Astrocyte (in vitro differentiated cells and primary cell): ENCODE data around the gene STING1. TPM values are rescaled to one million over a fixed set of nuclear protein-coding genes. Genes with fewer than 3 reads are reported as not detected.
"Not testable (repeated sequence)": the region's sequence is repeated elsewhere in the genome, so short reads cannot be mapped to it uniquely, and the experiment has no call there.

Source experiments
- DNase-seq: peaks from one replicate; pipeline ENCODE4 v3.0.0-alpha.2; 2010; ENCODE audit warnings: low read depth
- FAIRE-seq: peaks from 2 replicates; lab custom pipeline; 2011; peaks lifted over from hg19 to GRCh38; lab: Jason Lieb, UNC
- H2AFZ ChIP-seq: 2 replicates; pipeline ENCODE4 v1.6.0; 2012; ENCODE audit warnings: low read depth, low read length, inconsistent platforms
- H3K27ac ChIP-seq: 2 replicates; pipeline ENCODE4 v1.5.1; 2011; ENCODE audit warnings: low read depth, low read length, inconsistent platforms
- H3K27me3 ChIP-seq: 2 replicates; pipeline ENCODE4 v1.6.0; 2011; ENCODE audit warnings: low read length, inconsistent platforms; ENCODE audit not compliant: insufficient read depth
- H3K36me3 ChIP-seq: 2 replicates; pipeline ENCODE4 v1.5.1; 2011; ENCODE audit warnings: low read length, inconsistent platforms; ENCODE audit not compliant: insufficient read depth
- H3K4me1 ChIP-seq: 2 replicates; pipeline ENCODE4 v1.5.1; 2011; ENCODE audit warnings: low read length, inconsistent platforms; ENCODE audit not compliant: insufficient read depth
- H3K4me2 ChIP-seq: 2 replicates; pipeline ENCODE4 v1.6.0; 2012; ENCODE audit warnings: low read length, inconsistent platforms
- H3K4me3 ChIP-seq: 2 replicates; pipeline ENCODE4 v1.5.1; 2011; ENCODE audit warnings: low read depth, mild to moderate bottlenecking, low read length, inconsistent platforms; ENCODE audit not compliant: insufficient read depth
- H3K79me2 ChIP-seq: 2 replicates; pipeline ENCODE4 v1.6.0; 2012; ENCODE audit warnings: mild to moderate bottlenecking, low read length, inconsistent platforms; ENCODE audit not compliant: insufficient read depth
- H3K9ac ChIP-seq: 2 replicates; pipeline ENCODE4 v1.6.0; 2012; ENCODE audit warnings: mild to moderate bottlenecking, low read length, inconsistent platforms
- H3K9me3 ChIP-seq: 2 replicates; pipeline ENCODE4 v1.5.1; 2012; ENCODE audit warnings: low read depth, mild to moderate bottlenecking, low read length, inconsistent platforms; ENCODE audit not compliant: insufficient read depth
- H4K20me1 ChIP-seq: 2 replicates; pipeline ENCODE4 v1.6.0; 2012; ENCODE audit warnings: low read length, inconsistent platforms; ENCODE audit not compliant: insufficient read depth
- H3K27ac Mint-ChIP-seq: one replicate; pipeline ENCODE4 v1.8.0; 2021; ENCODE audit warnings: mild to moderate bottlenecking, mixed read lengths; ENCODE audit not compliant: unreplicated experiment
- H3K27me3 Mint-ChIP-seq: one replicate; pipeline ENCODE4 v1.8.0; 2021; ENCODE audit warnings: low read depth, mixed read lengths; ENCODE audit not compliant: unreplicated experiment
- H3K36me3 Mint-ChIP-seq: one replicate; pipeline ENCODE4 v1.8.0; 2021; ENCODE audit warnings: low read depth, mixed read lengths; ENCODE audit not compliant: unreplicated experiment
- H3K4me1 Mint-ChIP-seq: one replicate; pipeline ENCODE4 v1.8.0; 2021; ENCODE audit warnings: low read depth, mixed read lengths; ENCODE audit not compliant: unreplicated experiment
- H3K4me3 Mint-ChIP-seq: one replicate; pipeline ENCODE4 v1.8.0; 2021; ENCODE audit warnings: mild to moderate bottlenecking, moderate library complexity, mixed read lengths; ENCODE audit not compliant: unreplicated experiment
- H3K9me3 Mint-ChIP-seq: one replicate; pipeline ENCODE4 v1.8.0; 2021; ENCODE audit warnings: mild to moderate bottlenecking, mixed read lengths; ENCODE audit not compliant: unreplicated experiment
- CTCF ChIP-seq: IDR thresholded peaks from 2 replicates; pipeline ENCODE4 v1.5.1; 2011; ENCODE audit warnings: low read depth, mild to moderate bottlenecking, inconsistent platforms, low read length, moderate library complexity; ENCODE audit not compliant: insufficient read depth
- EZH2 ChIP-seq: IDR thresholded peaks from 2 replicates; pipeline ENCODE4 v1.6.1; 2012; ENCODE audit warnings: mild to moderate bottlenecking, low read length, inconsistent platforms; ENCODE audit not compliant: insufficient read depth
- total RNA-seq: library from RNA; stranded (reverse); gene quantifications from 2 replicates; pipeline ENCODE4 v1.2.1, GENCODE V29; 2021

Gene STING1
- total RNA-seq, 1 donor from 2014 or later, result 3.3 TPM

- H3K27me3 ChIP-seq, H3K4me3 ChIP-seq, H3K4me1 ChIP-seq, H3K4me3 Mint-ChIP-seq, DNase-seq, FAIRE-seq, H3K36me3 ChIP-seq, H4K20me1 ChIP-seq, H3K9ac ChIP-seq, H3K9me3 ChIP-seq, H3K27ac ChIP-seq, H3K4me2 ChIP-seq, H2AFZ ChIP-seq, H3K4me1 Mint-ChIP-seq, H3K9me3 Mint-ChIP-seq, H3K27ac Mint-ChIP-seq, H3K79me2 ChIP-seq, H3K36me3 Mint-ChIP-seq: not testable (repeated sequence)
- H3K27me3 Mint-ChIP-seq, result peaks cover 44% of the 10 kb centered on the region
These were observed 21.3 kb upstream of the STING1 start for GRCh38 chr5:139503879-139504278.

- H3K27ac Mint-ChIP-seq, H3K4me2 ChIP-seq, H3K36me3 ChIP-seq, H3K4me1 ChIP-seq, H3K27me3 ChIP-seq, H3K4me3 Mint-ChIP-seq, H3K79me2 ChIP-seq, H2AFZ ChIP-seq, H3K27ac ChIP-seq, DNase-seq, H3K9ac ChIP-seq, H3K9me3 Mint-ChIP-seq, H3K36me3 Mint-ChIP-seq, H4K20me1 ChIP-seq, H3K4me3 ChIP-seq, FAIRE-seq, H3K4me1 Mint-ChIP-seq, H3K9me3 ChIP-seq: not testable (repeated sequence)
- peaks cover 39% of the 10 kb centered on the region for H3K27me3 Mint-ChIP-seq
These were observed 20.7 kb upstream of the STING1 start for GRCh38 chr5:139503036-139503817.

- TF ChIP-seq EZH2 (no peak), CTCF (no peak)
- Mint-ChIP-seq H3K9me3 (peaks cover 3% of the 10 kb centered on the region), H3K4me3 (no peak overlapping the region), H3K4me1 (no peaks in the 10 kb centered on the region), H3K27ac (no peak overlapping the region), H3K36me3 (peaks cover 3% of the 10 kb centered on the region), H3K27me3 (peaks cover 32% of the 10 kb centered on the region)
- DNase-seq (no peak), FAIRE-seq (no peak)
- no peaks in the 10 kb centered on the region for H3K9me3 ChIP-seq
- no peak overlapping the region for H3K4me2 ChIP-seq
- no peak overlapping the region for H2AFZ ChIP-seq
- no peaks in the 10 kb centered on the region for H4K20me1 ChIP-seq
- H3K79me2 ChIP-seq, result no peaks in the 10 kb centered on the region
- no peaks in the 10 kb centered on the region for H3K27me3 ChIP-seq
- H3K4me1 ChIP-seq, result peaks cover under 1% of the 10 kb centered on the region
- no peak overlapping the region for H3K27ac ChIP-seq
- H3K4me3 ChIP-seq, result no peak overlapping the region
- H3K9ac ChIP-seq, result no peak overlapping the region
- H3K36me3 ChIP-seq, result no peaks in the 10 kb centered on the region
These were observed 18.8 kb upstream of the STING1 start for GRCh38 chr5:139501381-139501780.
